Neutrophil (primary cell): Measurements from ENCODE around the gene ADGRG7.

Source experiments
- H3K27ac ChIP-seq: fragments of 200-600 bp; sonication (generic); 2 replicates; pipeline ENCODE4 v1.5.1; 2016; ENCODE audit warnings: mild to moderate bottlenecking, moderate library complexity
- H3K27me3 ChIP-seq: fragments of 200-600 bp; sonication (generic); 2 replicates; pipeline ENCODE4 v1.6.0; 2016; ENCODE audit warnings: mild to moderate bottlenecking
- H3K36me3 ChIP-seq: fragments of 200-600 bp; sonication (generic); 2 replicates; pipeline ENCODE4 v1.5.1; 2017
- H3K4me1 ChIP-seq, 2 experiments: fragments of 200-600 bp in 1 of 2; sonication (generic) in 1 of 2; 1 replicate in 1 of 2; 2 replicates in 1 of 2; pipeline versions ENCODE4 v1.5.1 to v1.6.1; 2013 to 2016; ENCODE audit warnings: low read depth in 1 of 2, low read length in 1 of 2, mild to moderate bottlenecking in 1 of 2, moderate library complexity in 1 of 2; ENCODE audit not compliant: control insufficient read depth in 1 of 2, insufficient read depth in 1 of 2
- H3K4me3 ChIP-seq, 2 experiments: fragments of 200-600 bp in 1 of 2; sonication (generic) in 1 of 2; 1 replicate in 1 of 2; 2 replicates in 1 of 2; pipeline ENCODE4 v1.5.1; 2013 to 2016; ENCODE audit warnings: low read depth in 1 of 2, low read length in 1 of 2, mild to moderate bottlenecking in 1 of 2, moderate library complexity in 1 of 2
- H3K9me3 ChIP-seq: fragments of 200-600 bp; sonication (generic); 2 replicates; pipeline ENCODE4 v1.5.1; 2016
- TF ChIP-seq, protein P1 (sequence below): fragments of 200-600 bp; sonication (generic); IDR thresholded peaks from 2 replicates; pipeline ENCODE4 v1.5.1; 2016; ENCODE audit warnings: antibody characterized with exemption

ADGRG7 gene

DNA sequence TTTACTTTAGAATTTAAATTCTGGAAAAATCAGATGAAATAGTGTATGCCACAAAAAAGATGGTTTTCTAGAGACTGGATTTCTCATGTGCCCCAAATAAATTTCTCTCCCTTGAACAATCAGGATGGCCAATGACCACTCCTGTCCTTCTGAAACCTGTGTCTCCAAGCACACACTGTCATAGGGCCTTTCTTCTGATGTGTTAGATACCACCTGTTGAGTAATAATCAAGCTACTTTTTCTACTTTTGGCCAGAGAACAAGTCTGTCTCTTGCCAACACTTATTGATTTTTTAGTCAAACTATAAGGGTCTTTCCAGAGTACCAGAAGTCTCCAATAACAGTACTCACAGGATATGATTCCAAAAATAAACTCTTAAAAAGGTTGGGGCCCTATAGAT, 83.8 kb downstream of the ADGRG7 start:
- Histone ChIP-seq H3K36me3 (no peaks in the 10 kb centered on the region), H3K9me3 (no peaks in the 10 kb centered on the region), H3K27ac (no peak overlapping the region), H3K4me1 (no peaks in the 10 kb centered on the region), H3K27me3 (no peaks in the 10 kb centered on the region), H3K4me3 (no peak overlapping the region)
- TF ChIP-seq, protein P1, sequence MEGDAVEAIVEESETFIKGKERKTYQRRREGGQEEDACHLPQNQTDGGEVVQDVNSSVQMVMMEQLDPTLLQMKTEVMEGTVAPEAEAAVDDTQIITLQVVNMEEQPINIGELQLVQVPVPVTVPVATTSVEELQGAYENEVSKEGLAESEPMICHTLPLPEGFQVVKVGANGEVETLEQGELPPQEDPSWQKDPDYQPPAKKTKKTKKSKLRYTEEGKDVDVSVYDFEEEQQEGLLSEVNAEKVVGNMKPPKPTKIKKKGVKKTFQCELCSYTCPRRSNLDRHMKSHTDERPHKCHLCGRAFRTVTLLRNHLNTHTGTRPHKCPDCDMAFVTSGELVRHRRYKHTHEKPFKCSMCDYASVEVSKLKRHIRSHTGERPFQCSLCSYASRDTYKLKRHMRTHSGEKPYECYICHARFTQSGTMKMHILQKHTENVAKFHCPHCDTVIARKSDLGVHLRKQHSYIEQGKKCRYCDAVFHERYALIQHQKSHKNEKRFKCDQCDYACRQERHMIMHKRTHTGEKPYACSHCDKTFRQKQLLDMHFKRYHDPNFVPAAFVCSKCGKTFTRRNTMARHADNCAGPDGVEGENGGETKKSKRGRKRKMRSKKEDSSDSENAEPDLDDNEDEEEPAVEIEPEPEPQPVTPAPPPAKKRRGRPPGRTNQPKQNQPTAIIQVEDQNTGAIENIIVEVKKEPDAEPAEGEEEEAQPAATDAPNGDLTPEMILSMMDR, result no peak

- no peaks in the 10 kb centered on the region for H3K9me3 ChIP-seq
- H3K27me3 ChIP-seq, result no peaks in the 10 kb centered on the region
- H3K4me3 ChIP-seq, result no peak overlapping the region
- no peak overlapping the region for H3K27ac ChIP-seq
- H3K36me3 ChIP-seq, result no peaks in the 10 kb centered on the region
- H3K4me1 ChIP-seq, result no peaks in the 10 kb centered on the region
- TF ChIP-seq, protein P1, result no peak
These were observed 86.3 kb downstream of the ADGRG7 start for GRCh38 chr3:100695696-100696095.

- no peaks in the 10 kb centered on the region for H3K4me1 ChIP-seq
- H3K27ac ChIP-seq, result no peak overlapping the region
- no peaks in the 10 kb centered on the region for H3K27me3 ChIP-seq
- no peaks in the 10 kb centered on the region for H3K36me3 ChIP-seq
- no peaks in the 10 kb centered on the region for H3K9me3 ChIP-seq
- no peak overlapping the region for H3K4me3 ChIP-seq
- TF ChIP-seq, protein P1, result no peak
These were observed 86.8 kb downstream of the ADGRG7 start for GRCh38 chr3:100696161-100696560.

DNA sequence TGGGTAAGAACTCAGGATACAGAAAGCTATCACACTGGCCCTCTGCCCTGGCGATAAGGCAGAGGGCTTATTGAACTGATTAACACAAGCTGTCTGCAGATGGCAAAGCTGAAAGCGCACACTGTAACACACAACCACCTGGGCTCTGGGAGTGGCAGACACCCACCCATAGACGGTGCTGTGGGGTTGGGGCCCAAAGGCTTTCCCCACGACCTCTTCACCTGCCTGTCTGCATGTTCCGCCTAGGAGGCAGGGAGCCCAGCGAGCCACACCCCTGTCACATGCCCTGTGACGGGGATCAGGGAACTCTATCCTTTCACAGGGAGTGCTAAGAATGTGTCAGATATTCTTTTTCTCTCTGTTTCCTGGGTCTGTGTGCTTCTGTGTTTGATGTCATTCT, 87.8 kb downstream of the ADGRG7 start:
- Histone ChIP-seq H3K4me1 (no peaks in the 10 kb centered on the region), H3K4me3 (no peak overlapping the region), H3K9me3 (no peaks in the 10 kb centered on the region), H3K36me3 (no peaks in the 10 kb centered on the region), H3K27ac (no peak overlapping the region), H3K27me3 (no peaks in the 10 kb centered on the region)
- TF ChIP-seq, protein P1, result no peak

DNA sequence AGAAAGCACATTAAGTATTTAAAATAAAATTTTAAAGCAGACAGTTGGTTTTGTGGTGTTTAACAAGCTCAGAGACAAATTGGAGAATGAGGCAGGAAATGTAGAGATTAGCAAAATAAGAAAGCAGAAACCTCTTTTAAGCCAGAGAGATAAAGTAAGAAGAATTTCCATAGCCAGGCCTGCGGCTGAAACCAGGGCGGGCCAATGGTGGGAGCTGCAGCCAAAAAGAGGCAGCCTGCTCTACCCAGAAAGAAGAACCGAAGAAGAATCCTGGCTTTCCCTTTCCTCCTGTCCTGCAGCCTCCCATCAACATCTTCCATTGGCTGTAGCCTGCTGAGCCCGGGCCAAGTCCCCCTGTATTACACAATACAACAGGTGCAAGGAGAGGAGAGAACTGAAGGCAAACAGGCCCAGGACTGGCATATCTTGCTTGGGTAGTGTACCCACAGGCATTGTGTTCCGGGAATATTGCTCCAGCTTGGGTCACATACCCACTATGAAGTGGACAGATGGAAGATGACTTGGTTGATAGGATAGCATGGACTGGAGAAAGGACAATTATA, 88.4 kb downstream of the ADGRG7 start:
- Histone ChIP-seq H3K36me3 (no peaks in the 10 kb centered on the region), H3K9me3 (no peaks in the 10 kb centered on the region), H3K4me3 (no peak overlapping the region), H3K27ac (no peak overlapping the region), H3K4me1 (no peaks in the 10 kb centered on the region), H3K27me3 (no peaks in the 10 kb centered on the region)
- TF ChIP-seq, protein P1, result no peak

DNA sequence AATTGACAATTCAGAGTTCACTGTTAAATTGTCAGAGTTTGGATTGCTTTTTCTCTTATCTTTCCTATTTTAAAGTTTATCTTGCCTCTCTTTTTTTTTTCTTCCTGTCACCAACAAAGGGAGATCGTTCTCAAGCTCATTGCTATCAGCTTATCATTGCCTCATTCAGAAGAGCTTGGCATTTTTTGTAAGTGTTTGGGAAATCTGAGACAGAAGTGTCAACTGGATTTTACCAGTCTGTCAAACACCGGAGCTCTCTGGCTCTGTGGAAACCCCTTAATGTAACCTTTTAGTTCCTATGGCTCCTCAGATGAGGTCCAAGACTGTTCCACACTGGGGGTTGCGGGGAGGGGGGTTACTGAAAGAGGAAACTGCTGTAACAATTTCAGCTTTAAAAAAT, 89.3 kb downstream of the ADGRG7 start:
- TF ChIP-seq, protein P1, result no peak
- H3K36me3 ChIP-seq, result no peaks in the 10 kb centered on the region
- no peak overlapping the region for H3K4me3 ChIP-seq
- no peaks in the 10 kb centered on the region for H3K9me3 ChIP-seq
- no peaks in the 10 kb centered on the region for H3K27me3 ChIP-seq
- no peaks in the 10 kb centered on the region for H3K4me1 ChIP-seq
- H3K27ac ChIP-seq, result no peak overlapping the region
